Measurements from ENCODE around the gene ABCA7.

The ABCA7 gene

DNA sequence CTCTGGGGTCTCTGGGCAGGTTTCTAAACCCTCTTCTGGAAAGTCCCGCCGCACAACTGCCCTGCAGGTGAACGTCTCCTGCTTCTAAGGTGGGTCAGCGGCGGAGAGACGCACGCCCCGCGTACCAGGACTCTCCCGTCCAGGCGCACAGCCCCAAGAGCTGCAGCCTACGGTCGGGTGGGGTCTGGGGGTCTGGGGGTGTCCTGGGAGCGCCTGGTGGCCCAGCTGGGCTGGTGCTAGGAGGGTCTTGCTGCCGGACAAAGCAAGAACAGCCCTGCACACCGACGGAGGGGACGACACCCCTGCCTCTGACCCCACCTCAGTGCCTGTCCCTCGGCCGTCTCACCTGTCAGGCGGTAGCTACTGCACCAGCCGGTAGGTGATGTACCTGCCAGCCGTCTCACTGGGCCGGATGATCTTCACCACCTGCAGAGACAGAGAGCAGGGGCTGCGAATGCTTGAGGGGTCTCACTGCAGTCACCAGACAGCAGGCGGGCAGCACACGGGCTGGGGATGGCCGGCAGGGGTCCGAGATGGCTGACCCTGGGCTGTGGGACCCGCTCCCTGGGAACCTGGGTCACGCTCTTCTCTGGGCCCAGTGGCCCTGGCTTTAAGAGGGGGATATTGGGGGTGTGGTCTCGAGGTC, 49.3 kb downstream of the ABCA7 start:
- no peak for DNase-seq

DNA sequence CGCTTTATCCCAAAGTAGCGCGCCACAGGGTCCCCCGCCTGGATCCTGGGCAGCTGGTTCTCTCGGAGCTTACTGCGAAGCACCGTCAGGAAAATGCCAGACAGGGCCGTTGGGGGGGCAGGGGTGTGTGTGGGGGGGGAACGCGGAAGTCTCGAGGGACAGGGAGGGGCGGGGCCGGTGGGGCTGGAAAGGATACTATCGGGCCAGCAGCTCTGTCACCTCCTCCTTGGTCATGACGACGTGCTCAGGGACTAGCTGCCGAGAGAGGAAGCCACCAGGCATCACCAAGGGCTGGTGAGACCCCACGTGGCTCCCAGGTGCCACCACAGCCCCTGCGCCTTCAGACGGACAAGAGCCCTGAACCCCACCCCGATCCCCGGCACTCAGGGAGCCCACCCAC, 50.0 kb downstream of the ABCA7 start:
- DNase-seq = no peak

DNA sequence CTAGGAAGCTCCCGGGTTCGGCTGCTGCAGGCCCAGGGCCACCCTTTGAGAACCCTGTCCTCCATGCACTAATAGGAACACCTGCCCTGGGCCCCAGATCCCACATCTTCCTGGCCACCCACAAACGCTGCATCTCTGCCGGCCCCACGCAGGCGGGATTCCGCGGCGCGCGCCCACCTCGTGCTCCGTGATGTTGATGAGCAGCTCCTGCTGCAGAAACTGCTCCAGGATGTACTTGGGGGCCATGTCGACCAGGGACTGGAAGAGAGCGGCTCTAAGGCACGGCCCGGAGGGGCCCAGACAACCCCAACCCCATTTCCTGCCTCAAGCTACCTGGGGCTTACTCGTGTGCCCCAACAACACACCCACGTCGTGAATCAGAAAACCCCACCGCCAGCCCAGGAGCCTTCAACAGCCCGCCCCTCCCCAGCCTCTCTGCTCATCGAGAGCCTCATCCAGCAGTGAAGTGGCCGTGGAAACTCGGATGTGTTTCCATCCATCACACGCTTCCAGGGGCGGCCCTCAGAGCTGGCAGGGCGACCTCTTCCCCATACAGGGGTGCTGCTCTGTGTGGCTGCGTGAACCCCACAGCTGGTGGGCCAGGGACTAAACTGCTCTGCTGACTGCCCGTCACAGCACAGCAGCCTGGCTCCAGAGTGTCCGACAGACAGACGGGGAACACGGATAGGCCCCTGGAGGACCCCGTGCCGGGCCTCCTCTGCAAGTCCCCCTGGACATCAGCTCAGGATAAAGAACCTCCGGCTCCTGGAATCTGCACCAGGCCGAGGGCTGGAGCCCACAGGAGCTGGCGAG, 51.0 kb downstream of the ABCA7 start:
- no peak for DNase-seq

DNA sequence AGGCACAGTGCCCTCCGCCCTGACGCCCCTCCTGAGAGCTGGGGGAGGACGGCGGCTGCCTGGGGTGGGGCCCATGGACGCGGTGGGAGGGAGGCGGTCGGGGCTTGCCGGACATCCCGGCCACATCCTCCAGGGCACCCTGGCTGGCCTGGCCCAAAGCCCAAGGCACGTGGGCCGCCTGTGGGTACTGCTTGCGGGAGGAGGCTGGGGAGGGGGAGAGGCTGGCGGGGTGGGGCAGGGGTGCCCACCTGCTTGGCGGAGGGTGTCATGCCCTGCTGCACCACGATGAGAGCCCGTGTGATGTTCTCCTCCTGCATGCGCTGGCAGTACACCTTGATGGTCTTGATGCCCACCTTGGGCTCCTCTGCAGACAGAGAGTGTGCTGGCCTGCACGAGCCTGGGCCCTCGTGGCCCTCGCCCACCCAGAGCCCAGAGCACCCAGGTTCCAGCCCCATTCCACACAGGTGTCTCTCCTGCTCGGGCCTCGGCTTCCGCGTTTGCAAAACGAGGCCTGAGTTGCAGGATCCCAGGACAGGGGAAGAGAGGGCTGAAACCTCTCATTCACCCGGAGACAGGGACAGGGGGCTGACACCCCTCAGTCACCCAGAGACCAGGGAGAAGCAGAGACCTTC, 51.8 kb downstream of the ABCA7 start:
- no peak for DNase-seq

DNA sequence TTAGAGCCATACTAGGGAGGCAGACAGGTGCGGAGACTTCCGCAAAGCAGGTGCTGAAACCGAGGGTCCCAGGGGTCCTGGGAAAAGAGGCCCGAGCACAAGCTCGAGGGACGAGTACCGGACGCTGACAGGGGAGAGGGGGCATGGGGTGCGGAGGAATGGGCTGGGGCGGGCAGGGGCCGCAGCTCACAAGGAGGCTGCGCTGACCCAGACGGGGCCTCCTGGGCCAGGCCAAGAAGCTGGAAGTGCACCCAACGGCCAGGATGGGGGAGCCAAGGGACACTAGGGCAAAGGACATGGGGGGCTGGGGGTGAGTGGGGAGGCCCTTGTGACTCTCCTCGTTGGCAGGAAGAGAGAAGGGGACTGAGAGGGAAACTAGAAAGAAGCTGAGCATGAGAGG, 53.4 kb downstream of the ABCA7 start:
- no peak for DNase-seq

DNA sequence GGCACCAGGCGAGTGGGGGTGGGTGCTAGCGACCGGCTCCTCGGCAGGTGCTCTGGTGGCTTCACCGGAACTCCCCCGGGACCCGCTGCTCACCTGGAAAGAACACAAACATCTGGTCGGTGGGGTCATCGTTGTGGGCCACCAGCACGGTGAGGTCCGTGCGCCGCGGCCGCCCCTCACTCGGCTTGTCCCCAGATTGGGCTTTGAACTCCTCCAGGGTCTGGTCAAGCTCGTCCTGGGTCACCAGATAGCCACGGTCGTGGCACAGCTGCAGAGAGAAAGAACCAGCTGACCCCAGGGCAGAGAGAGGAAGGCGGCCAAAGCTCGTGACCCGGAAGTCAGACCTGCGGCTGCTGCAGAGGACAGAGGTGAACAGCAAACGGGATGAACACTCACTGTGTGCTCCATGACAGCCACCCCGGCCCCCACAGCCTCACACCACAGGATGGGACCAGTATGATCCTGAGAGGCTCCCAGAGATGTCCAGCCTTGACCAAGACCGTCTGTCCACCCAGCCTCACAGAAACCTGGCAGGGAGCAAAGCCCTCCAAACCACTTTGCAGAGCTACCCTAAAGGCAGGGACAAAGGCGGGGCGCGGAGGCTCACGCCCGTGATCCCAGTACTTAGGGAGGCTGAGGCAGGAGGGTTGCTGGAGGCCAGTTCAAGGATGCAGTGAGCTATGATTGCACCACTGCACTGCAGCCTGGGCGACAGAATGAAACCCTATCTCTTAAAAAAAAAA, 54.1 kb downstream of the ABCA7 start:
- DNase-seq = no peak

DNA sequence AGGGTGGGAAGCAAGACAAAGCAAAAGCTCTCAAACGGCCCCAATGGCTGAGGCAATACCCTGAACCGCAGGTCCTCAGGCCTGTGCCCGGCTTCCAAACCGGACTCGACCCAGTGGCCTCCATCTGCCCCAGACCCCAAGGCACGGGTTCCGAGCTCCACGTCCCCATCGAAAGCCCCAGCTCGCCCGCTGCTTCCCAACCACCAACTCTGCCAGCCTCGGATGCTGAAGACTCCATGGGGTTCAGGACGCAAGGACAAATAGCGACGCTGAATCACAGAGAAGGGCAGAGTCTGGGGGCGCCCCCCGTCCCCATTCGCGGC, 54.7 kb downstream of the ABCA7 start:
- no peak for DNase-seq

DNA sequence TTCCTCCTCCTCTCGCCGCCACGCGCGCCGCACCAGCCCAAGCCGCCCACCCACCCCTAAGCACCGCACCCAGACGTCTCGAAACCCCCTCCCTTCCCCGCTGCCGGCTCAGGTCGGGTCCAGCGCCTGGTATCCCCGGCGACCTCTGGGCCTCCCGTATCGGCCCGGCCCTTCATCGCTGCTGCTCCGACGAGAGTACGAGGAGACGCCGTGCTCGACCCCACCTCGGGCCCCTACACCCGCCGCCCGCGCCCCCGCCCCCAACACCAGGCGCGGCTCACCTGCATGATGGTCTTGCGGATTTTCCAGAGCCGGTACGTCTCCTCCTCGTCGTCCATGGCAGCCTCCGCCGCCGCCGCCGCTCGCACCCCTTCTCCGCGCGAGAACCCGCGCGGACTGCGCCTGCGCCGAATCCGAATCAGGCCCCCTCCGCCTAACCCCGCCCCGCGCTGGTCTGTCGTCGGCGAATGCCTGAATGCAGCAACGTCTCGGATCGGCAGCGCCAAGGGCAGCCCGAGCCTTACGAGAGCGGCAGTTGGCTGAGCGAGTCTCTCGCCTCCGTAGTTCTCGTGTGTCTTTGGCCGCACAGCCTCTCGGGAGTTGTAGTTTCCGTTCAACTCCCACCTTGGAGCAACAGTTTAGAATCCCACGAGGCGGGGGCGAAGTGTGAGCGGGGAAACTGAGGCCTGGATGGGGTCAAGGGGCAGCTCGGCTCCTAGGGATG, 55.2 kb downstream of the ABCA7 start, which contains the start of gene POLR2E:
POLR2E (minus strand) TSS at position 398 of the 724 bp plus-strand sequence; CDS start at position 338, 60 bp downstream.
- peak; percentile 96 to 99 for DNase-seq

DNA sequence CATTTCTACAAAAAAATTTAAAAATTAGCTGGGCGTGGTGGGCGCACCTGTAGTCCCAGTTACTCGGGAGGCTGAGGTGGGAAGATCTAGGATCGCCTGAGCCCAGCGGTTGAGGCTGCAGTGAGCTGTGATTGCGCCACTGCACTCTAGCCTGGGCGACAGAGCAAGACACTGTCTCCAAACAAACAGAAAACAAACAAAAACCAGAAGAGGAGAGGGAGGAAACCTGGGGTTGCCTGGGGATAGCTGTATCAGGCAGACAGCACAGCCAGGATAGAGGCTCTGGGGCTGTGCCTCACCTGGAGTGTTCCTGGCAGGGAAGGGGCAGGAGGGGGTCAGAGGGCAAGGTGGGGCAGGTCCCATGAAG, 57.9 kb downstream of the ABCA7 start:
- DNase-seq = no peak

DNA sequence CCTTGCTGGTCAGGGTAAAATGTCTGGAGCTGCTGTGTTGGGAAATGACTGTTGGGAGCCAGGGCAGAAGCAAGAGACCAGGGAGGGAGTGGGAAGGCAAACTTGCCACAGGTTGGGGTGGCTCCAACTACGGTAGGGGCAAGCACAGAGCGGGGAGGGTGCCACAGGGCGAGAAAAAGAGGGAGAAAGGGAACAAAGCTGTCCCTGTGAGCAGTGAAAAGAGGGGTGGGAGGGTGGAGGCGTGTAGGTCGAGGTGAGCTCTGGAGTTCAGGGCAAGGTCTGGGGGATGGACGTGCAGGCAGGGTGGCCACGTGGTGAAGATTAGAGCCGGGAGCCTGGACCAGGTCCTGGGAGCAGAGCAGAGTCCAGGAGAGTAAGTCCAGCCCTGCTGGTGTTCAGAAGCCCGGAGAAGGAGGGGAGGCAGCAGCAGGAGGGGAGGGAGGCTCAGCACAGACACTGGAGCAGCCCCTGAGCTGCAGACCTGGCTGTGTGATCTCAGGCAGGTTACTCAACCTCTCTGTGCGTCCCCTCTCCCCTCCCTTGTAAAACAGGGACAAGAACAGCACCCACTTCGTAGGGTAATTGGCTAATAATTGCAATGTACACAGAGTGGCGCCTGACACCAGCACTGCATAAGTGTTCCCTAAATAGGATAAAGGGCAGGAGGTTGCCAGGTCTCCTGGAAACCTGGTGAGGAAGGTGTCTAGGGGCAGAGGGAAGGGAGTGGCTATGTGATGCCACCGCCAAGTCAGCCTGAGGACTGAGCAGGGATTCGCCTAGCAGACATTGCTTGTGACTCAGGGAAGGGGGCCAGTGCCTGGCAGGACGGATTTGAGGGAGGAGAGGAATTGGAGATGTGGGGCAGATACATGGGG, 58.5 kb downstream of the ABCA7 start:
- DNase-seq = no peak

DNA sequence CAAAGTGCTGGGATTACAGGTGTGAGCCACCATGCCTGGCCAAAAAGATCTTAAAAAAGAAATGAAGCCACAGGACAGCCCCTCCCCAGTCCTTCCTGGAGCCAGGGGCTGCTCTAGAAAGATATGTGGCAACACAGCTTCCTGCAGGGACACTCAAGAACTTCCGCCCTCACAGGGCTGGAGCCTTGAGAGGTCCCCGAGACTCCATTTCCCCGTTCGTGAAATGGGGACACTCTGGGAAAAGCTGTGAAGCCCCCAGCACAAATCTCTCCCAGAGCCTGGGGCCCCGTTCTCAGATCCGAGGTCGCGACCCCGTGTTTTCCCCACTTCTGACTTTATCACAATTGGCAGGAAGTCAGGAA, 61.4 kb downstream of the ABCA7 start:
- no peak for DNase-seq

DNA sequence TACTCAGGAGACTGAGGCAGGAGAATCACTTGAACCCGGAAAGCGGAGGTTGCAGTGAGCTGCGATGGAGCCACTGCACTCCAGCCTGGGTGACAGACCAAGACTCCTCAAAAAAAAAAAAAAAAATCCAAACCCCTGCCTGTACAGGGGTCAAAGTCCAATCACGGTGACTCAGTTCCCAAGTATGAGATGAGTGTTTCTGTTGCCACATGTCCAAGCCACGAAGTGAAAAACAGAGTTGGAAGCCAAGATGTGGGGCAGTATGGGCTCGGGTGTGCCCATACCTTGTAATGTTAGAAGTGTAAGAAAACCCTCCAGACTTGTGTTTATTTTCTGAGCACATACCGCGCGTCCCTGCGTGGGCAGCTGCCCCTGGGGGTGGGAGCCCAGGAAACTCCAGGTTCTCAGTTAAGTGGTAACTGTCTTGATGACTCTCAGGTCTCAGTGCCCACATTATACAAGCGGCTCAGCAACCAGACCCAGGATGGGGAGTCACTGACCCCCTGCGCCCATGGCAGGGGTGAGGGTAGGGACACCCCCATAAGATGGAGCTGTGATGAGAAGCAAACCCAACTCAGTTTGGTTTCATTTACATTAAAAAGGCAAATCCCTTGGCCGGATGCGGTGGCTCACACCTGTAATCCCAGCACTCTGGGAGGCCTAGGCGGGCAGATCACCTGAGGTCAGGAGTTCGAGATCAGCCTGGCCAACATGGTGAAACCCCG, 62.7 kb downstream of the ABCA7 start:
- DNase-seq = no peak

DNA sequence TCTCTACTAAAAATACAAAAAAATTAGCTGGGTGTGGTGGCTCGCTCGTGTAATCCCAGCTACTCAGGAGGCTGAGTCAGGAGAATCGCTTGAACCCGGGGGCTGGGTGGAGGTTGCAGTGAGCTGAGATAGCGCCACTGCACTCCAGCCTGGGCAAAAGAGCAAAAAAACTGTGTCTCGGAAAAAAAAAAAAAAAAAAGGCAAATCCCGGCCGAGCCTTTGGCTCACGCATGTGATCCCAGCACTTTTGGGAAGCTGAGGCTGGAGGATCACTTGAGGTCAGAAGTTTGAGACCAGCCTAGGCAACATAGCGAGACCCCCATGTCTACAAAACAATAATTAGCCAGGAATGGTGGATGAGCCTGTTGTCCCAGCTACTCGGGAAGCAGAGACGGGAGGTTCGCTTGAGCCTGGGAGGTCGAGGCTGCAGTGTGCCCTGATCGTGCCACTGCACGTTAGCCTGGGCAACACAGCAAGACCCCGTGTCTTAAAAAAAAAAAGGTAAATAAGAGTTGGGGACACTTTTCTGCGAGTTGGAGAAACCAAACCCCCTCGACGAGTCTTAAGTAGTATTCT, 63.3 kb downstream of the ABCA7 start:
- DNase-seq = no peak

DNA sequence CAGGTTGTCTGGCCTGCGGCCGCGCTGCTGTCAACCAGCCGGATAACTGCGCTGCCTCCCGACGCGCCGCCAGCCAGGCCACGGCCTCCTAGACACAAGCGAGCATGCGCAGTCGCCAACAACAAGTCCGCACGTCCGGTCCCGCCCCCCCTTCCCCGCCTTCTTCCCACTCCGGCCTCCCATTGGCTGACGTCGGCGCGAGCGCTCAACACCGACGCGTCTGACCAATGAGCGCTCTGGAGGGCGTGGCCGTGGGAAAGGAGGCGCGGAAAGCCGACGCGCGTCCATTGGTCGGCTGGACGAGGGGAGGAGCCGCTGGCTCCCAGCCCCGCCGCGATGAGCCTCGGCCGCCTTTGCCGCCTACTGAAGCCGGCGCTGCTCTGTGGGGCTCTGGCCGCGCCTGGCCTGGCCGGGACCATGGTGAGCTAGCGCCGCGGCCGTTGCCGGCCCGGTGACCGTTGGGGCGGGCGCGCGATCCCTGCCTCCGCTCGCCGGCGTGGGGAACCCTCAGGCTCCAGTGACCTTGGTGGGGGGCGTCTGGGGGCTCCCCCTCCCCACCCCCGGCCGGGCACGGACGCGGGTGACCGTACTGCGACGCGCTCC, 63.9 kb downstream of the ABCA7 start, which contains the start of gene GPX4:
GPX4 (plus strand) TSS at position 287 of the 603 bp plus-strand sequence; CDS start at position 337, 50 bp downstream.
- DNase-seq = peak; percentile 99 to 100

DNA sequence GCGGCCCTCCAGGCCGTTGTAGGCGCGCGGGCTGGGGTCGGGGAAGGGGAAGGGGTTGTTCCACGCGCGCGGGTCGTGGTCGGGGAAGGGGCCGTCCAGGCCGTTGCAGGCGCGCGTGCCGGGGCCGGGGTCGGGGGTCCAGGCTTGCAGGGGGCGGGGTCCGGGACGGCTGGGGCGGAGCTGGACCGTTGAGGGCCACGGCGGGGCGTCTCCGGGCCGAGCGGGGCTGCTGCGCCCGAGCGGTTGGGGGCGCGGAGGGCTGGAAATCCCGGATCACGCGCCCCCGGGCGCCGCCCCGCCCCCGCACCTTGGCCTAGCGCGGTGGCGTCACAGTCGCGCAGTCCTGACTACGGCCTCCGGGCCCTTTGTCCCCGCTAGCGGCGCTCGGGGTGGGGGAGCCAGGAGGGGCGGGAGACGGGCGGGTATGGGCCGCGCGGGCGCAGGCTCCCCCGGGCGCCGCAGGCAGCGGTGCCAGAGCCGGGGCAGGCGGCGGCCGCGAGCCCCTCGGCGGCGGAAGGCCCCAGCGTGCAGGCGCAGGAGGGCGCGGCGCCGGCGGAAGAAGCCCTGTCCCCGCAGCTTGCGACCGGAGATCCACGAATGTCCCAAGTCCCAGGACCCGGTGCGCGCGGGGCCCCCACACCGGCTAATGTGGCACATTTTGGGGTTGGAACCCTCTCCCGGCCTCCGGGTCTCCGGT, 64.6 kb downstream of the ABCA7 start:
- DNase-seq = peak in 1 of 2 experiments; percentile 58

DNA sequence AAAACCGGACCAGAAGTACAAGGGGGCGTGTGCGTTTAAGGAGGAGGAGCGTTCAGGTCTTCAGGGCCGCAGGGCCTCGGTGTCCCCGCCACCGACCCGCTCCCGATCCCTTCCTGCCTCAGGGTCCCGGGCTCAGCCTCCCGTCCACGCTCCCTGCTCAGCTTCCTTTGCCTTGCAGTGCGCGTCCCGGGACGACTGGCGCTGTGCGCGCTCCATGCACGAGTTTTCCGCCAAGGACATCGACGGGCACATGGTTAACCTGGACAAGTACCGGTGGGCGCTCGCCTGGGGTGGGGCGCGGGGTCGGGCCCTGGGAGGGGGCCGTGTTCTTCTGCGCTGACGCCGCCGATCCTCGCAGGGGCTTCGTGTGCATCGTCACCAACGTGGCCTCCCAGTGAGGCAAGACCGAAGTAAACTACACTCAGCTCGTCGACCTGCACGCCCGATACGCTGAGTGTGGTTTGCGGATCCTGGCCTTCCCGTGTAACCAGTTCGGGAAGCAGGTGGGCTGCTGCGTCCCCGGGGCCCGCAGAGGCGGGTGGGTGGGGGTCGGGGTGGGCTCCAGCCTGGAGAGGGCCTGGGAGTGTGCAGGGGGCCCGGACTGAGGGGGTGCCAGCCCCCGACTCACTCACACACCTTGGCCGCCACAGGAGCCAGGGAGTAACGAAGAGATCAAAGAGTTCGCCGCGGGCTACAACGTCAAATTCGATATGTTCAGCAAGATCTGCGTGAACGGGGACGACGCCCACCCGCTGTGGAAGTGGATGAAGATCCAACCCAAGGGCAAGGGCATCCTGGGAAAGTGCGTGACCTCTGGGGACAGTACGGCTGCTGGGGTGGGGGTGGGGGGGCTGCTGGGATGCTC, 65.3 kb downstream of the ABCA7 start:
- no peak for DNase-seq

DNA sequence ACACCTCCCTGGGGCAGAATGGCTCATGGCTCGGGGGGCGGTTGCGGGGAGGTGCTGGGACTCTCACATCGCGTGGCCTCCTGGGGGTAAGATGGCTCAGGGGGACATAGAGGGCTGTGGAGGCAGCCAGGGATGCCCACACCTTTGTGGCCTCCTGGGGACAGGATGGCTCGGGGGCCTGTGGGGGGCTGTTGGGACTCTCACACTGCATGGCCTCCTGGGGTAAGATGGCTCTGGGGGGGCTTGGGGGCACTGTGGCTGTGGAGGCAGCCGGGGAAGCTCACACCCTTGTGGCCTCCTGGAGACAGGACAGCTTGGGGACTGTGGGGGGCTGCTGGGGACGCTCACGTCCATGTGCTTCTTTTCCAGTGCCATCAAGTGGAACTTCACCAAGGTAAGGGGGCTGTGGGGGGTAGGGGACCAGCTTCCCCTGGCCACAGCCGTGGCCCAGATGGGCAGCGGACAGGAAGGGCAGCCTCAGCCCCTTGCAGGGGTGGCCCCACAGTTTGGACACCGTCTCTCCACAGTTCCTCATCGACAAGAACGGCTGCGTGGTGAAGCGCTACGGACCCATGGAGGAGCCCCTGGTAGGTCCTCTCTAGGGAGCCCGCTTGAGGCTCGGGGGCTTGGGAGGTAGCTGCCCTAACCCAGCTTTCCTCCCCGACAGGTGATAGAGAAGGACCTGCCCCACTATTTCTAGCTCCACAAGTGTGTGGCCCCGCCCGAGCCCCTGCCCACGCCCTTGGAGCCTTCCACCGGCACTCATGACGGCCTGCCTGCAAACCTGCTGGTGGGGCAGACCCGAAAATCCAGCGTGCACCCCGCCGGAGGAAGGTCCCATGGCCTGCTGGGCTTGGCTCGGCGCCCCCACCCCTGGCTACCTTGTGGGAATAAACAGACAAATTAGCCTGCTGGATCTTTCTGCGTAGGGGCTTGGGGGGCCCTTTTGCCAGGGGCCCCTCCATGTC, 66.2 kb downstream of the ABCA7 start:
- DNase-seq = no peak
